K562 (cell line): ENCODE measurements around the gene SDE2. TPM values are rescaled to one million over a fixed set of nuclear protein-coding genes. Genes with fewer than 3 reads are reported as not detected.

Source experiments
- FOXJ2 ChIP-seq: fragments of 200-800 bp; sonication (Bioruptor generic); IDR thresholded peaks from 2 replicates; pipeline ENCODE4 v1.6.1; 2016; ENCODE audit warnings: missing genetic modification characterization, missing compliant biosample characterization
- KDM1A ChIP-seq, 2 experiments: fragments of 450-650 bp; IDR thresholded peaks; 2 replicates each; pipeline ENCODE4 v1.6.1; 2016; ENCODE audit warnings: mild to moderate bottlenecking in 2 of 2
- KHSRP ChIP-seq: fragments of 450-650 bp; IDR thresholded peaks from 2 replicates; pipeline ENCODE4 v1.6.1; 2017
- KLF1 ChIP-seq: fragments of 450-650 bp; IDR thresholded peaks from 2 replicates; pipeline ENCODE4 v1.6.1; 2016; ENCODE audit warnings: missing genetic modification characterization, missing compliant biosample characterization
- KLF13 ChIP-seq: fragments of 450-650 bp; IDR thresholded peaks from 2 replicates; pipeline ENCODE4 v1.6.1; 2016; ENCODE audit warnings: missing genetic modification characterization, low read depth, mild to moderate bottlenecking, missing compliant biosample characterization, moderate library complexity, borderline replicate concordance
- MCM7 ChIP-seq, 2 experiments: fragments of 450-650 bp; IDR thresholded peaks; 2 replicates each; pipeline ENCODE4 v1.6.1; 2016 to 2018
- MEIS2 ChIP-seq: fragments of 450-650 bp; IDR thresholded peaks from 2 replicates; pipeline ENCODE4 v1.6.1; 2014; ENCODE audit warnings: mild to moderate bottlenecking; ENCODE audit not compliant: partially characterized antibody
- NFE2 ChIP-seq: IDR thresholded peaks from 2 replicates; pipeline ENCODE4 v1.6.1; 2014; ENCODE audit warnings: antibody characterized with exemption, low read depth
- NFXL1 ChIP-seq: fragments of 450-650 bp; formaldehyde crosslinking; IDR thresholded peaks from 2 replicates; pipeline ENCODE4 v1.4.0; 2021; ENCODE audit warnings: mild to moderate bottlenecking
- SREBF1 ChIP-seq: fragments of 150-350 bp; IDR thresholded peaks from 2 replicates; pipeline ENCODE4 v1.6.1; 2014; ENCODE audit warnings: antibody characterized with exemption, low read depth, low read length, borderline replicate concordance
- U2AF2 ChIP-seq: fragments of 200-400 bp; formaldehyde crosslinking; optimal IDR thresholded peaks from 2 replicates; pipeline ENCODE3; 2017; ENCODE audit warnings: low read depth, mild to moderate bottlenecking, low read length
- ZC3H11A ChIP-seq: IDR thresholded peaks from 2 replicates; pipeline ENCODE4 v1.6.1; 2012; ENCODE audit warnings: low read depth, low read length, improper control_type of control experiment
- ZFP36 ChIP-seq: fragments of 150-350 bp; IDR thresholded peaks from 2 replicates; pipeline ENCODE4 v1.6.1; 2018; ENCODE audit warnings: low read length, low read depth; ENCODE audit not compliant: partially characterized antibody
- ZNF311 ChIP-seq: fragments of 250-450 bp; sonication (Bioruptor Pico); IDR thresholded peaks from 2 replicates; pipeline ENCODE4 v1.4.0; 2020; ENCODE audit warnings: mild to moderate bottlenecking, moderate library complexity
- ZNF780A ChIP-seq: fragments of 250-450 bp; sonication (Bioruptor Pico); IDR thresholded peaks from 2 replicates; pipeline ENCODE4 v1.5.0; 2021; ENCODE audit warnings: mild to moderate bottlenecking
- polyA plus RNA-seq, 8 experiments: library from polyadenylated mRNA; depleted of rRNA in 4 of 8; stranded (reverse) in 5 of 8; unstranded in 3 of 8; fragments of >200 nt; fragmentation: Nextera tagmentation in 2 of 8; fragmentation: Illumina TruSeq in 1 of 8; extraction: Ambion mirVana in 2 of 8; extraction: Trizol in 1 of 8; gene quantifications; 2 replicates each; pipeline versions ENCODE4 v1.2.1 to v1.2.3, GENCODE V29; 2011 to 2014; ENCODE audit warnings: inconsistent platforms in 1 of 8, missing spikeins in 1 of 8
- total RNA-seq, 7 experiments: library from RNA; depleted of rRNA in 6 of 7; stranded (reverse); fragments of >200 nt in 6 of 7; fragmentation: Illumina TruSeq in 2 of 7; extraction: Trizol in 2 of 7; gene quantifications; 2 replicates each; pipeline versions ENCODE4 v1.2.1 to v1.2.3, GENCODE V29; 2011 to 2021; ENCODE audit warnings: low replicate concordance in 1 of 7
- TF ChIP-seq, protein P1 (sequence below): fragments of 200-600 bp; sonication (generic); IDR thresholded peaks from one replicate; pipeline ENCODE4 v1.6.1; 2012; ENCODE audit warnings: mild to moderate bottlenecking, low read depth, low read length, inconsistent platforms

SDE2 gene
- total and polyA plus RNA-seq, 9 of the 15 experiments (the other 6 are each of a cell fraction or from before 2014, with no cell fraction given) = 14.3 to 62.3 (median 46.0) TPM

DNA sequence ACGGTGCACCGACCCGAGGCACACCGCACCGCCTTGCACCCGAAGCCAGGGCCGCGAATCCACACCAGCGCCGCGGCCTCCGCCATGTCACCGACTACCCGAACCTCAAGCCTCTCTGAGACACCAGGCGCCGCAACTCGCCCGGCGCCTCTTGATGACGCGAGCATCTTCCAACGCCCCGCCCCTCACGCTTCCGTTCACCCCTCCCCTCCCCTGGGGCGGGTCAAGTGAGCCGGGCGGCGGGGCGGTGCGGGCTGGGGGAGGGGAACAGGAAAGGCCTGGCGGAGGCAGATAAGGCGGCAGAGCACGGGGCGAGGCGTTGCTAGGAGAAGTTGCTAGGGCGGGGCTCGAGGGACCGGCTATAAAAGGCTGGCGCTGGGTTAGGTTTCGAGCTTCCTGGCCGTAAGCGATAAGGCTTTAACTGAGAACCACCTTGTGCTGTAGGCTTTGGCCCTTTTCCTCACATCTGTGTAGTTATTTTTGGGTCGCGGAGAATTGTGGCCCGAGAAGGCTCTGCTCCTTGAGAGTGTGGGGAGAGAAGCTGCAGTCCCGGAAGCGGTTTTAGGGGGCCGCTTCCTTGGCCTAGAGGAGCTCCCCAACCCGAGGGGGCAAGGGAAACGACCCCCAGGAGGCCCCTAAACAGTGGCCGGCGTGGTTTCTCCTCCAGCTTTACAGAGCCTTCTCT is at the start of gene SDE2 (continued):
- TF ChIP-seq, protein P1, sequence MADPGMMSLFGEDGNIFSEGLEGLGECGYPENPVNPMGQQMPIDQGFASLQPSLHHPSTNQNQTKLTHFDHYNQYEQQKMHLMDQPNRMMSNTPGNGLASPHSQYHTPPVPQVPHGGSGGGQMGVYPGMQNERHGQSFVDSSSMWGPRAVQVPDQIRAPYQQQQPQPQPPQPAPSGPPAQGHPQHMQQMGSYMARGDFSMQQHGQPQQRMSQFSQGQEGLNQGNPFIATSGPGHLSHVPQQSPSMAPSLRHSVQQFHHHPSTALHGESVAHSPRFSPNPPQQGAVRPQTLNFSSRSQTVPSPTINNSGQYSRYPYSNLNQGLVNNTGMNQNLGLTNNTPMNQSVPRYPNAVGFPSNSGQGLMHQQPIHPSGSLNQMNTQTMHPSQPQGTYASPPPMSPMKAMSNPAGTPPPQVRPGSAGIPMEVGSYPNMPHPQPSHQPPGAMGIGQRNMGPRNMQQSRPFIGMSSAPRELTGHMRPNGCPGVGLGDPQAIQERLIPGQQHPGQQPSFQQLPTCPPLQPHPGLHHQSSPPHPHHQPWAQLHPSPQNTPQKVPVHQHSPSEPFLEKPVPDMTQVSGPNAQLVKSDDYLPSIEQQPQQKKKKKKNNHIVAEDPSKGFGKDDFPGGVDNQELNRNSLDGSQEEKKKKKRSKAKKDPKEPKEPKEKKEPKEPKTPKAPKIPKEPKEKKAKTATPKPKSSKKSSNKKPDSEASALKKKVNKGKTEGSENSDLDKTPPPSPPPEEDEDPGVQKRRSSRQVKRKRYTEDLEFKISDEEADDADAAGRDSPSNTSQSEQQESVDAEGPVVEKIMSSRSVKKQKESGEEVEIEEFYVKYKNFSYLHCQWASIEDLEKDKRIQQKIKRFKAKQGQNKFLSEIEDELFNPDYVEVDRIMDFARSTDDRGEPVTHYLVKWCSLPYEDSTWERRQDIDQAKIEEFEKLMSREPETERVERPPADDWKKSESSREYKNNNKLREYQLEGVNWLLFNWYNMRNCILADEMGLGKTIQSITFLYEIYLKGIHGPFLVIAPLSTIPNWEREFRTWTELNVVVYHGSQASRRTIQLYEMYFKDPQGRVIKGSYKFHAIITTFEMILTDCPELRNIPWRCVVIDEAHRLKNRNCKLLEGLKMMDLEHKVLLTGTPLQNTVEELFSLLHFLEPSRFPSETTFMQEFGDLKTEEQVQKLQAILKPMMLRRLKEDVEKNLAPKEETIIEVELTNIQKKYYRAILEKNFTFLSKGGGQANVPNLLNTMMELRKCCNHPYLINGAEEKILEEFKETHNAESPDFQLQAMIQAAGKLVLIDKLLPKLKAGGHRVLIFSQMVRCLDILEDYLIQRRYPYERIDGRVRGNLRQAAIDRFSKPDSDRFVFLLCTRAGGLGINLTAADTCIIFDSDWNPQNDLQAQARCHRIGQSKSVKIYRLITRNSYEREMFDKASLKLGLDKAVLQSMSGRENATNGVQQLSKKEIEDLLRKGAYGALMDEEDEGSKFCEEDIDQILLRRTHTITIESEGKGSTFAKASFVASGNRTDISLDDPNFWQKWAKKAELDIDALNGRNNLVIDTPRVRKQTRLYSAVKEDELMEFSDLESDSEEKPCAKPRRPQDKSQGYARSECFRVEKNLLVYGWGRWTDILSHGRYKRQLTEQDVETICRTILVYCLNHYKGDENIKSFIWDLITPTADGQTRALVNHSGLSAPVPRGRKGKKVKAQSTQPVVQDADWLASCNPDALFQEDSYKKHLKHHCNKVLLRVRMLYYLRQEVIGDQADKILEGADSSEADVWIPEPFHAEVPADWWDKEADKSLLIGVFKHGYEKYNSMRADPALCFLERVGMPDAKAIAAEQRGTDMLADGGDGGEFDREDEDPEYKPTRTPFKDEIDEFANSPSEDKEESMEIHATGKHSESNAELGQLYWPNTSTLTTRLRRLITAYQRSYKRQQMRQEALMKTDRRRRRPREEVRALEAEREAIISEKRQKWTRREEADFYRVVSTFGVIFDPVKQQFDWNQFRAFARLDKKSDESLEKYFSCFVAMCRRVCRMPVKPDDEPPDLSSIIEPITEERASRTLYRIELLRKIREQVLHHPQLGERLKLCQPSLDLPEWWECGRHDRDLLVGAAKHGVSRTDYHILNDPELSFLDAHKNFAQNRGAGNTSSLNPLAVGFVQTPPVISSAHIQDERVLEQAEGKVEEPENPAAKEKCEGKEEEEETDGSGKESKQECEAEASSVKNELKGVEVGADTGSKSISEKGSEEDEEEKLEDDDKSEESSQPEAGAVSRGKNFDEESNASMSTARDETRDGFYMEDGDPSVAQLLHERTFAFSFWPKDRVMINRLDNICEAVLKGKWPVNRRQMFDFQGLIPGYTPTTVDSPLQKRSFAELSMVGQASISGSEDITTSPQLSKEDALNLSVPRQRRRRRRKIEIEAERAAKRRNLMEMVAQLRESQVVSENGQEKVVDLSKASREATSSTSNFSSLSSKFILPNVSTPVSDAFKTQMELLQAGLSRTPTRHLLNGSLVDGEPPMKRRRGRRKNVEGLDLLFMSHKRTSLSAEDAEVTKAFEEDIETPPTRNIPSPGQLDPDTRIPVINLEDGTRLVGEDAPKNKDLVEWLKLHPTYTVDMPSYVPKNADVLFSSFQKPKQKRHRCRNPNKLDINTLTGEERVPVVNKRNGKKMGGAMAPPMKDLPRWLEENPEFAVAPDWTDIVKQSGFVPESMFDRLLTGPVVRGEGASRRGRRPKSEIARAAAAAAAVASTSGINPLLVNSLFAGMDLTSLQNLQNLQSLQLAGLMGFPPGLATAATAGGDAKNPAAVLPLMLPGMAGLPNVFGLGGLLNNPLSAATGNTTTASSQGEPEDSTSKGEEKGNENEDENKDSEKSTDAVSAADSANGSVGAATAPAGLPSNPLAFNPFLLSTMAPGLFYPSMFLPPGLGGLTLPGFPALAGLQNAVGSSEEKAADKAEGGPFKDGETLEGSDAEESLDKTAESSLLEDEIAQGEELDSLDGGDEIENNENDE = no peak
- TF ChIP-seq KDM1A (IDR thresholded peaks at IDR 0.05) (peak; percentile 77 to 89), NFE2 (peak; percentile 48; the same call in 1 of the 2 replicates), ZFP36 (peak; percentile 17), ZC3H11A (0 out of 2 replicates have a peak, but pooled peaks have one; percentile 44), MCM7 (IDR thresholded peaks at IDR 0.05) (no peak), SREBF1 (peak; percentile 41; the same call in 1 of the 2 replicates), NFXL1 (CRISPR knock-in tag) (0 out of 2 replicates have a peak, but pooled peaks have one; percentile 10), KLF13 (tag) (no peak; the same call in none of the 2 replicates), ZNF780A (CRISPR knock-in tag) (no peak), KHSRP (peak; percentile 78), KLF1 (tag) (peak; percentile 98), U2AF2 (no peak), FOXJ2 (tag) (peak; percentile 94), ZNF311 (CRISPR knock-in tag) (peak; percentile 71), MEIS2 (no peak)
